ENCODE results near the gene PKDCC.

- TF ChIP-seq CTCF (IDR thresholded peaks at IDR 0.05): no peak
- no peak for TF ChIP-seq POLR2A (IDR thresholded peaks at IDR 0.05)
Measured at GRCh38 chr2:42031281-42032223, 16.3 kb upstream of the PKDCC start.
